ENCODE measurements around the gene BUB1B. TPM values are rescaled to one million over a fixed set of nuclear protein-coding genes. Genes with fewer than 3 reads are reported as not detected.

Gene BUB1B
- polyA plus RNA-seq, 1 donor (not counting 4 experiments of a cell fraction or from before 2014, with no cell fraction given) = 19.7 TPM

DNA sequence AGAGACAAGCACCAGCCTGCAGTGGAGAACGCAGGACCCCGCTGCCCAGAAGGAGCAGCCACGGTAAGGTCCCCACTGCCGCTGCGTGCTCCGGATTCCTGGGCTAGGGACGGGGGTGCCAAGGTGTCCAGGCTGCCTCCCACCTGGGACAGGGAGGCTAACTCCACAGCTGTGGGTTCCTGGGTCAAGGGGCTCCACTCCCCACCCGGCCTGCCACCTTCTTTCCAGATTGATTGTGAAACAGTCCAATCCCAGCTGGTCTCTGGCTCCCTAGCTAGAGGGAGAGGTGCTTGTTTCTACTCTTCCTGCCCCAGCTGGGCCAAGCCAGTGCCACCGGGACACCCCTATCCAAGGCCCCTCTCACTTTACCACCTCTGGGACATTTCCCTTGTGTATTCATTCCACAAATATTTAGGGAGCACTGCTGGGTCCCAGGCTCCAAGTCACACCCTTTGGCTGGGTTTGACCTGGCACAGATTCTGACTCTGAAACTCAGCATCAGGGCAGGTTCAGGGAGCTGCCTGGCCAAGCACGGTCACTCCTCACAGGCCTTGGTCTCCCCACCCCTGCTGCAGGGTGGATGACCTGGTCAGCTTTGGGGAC lies 79.9 kb downstream of the BUB1B start:
- no peaks in the 10 kb centered on the region for H4K20me1 ChIP-seq (ENCODE audit: control insufficient read depth, extremely low read depth, insufficient read depth, low read length)
- H3K27ac ChIP-seq (ENCODE audit: control insufficient read depth, insufficient read depth, low read length) = peak overlapping the region; percentile 91
- TF ChIP-seq, protein P1, sequence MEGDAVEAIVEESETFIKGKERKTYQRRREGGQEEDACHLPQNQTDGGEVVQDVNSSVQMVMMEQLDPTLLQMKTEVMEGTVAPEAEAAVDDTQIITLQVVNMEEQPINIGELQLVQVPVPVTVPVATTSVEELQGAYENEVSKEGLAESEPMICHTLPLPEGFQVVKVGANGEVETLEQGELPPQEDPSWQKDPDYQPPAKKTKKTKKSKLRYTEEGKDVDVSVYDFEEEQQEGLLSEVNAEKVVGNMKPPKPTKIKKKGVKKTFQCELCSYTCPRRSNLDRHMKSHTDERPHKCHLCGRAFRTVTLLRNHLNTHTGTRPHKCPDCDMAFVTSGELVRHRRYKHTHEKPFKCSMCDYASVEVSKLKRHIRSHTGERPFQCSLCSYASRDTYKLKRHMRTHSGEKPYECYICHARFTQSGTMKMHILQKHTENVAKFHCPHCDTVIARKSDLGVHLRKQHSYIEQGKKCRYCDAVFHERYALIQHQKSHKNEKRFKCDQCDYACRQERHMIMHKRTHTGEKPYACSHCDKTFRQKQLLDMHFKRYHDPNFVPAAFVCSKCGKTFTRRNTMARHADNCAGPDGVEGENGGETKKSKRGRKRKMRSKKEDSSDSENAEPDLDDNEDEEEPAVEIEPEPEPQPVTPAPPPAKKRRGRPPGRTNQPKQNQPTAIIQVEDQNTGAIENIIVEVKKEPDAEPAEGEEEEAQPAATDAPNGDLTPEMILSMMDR (optimal IDR thresholded peaks at IDR 0.05 in 1 of 3, IDR thresholded peaks at IDR 0.05 in 1 of 3, conservative IDR thresholded peaks at IDR 0.05 in 1 of 3; ENCODE audit: extremely low read depth in 1 of 3, insufficient read depth in 2 of 3, low read length in 3 of 3) = no peak
- TF ChIP-seq EZH2 (IDR thresholded peaks at IDR 0.05; ENCODE audit: low read length) = no peak
- no peaks in the 10 kb centered on the region for H3K36me3 ChIP-seq (ENCODE audit: control insufficient read depth in 2 of 2, extremely low read depth in 1 of 2, insufficient read depth in 2 of 2, low read length in 2 of 2)
- peak overlapping the region; percentile 53 to 85 (median 81) for H3K4me3 ChIP-seq (ENCODE audit: control insufficient read depth in 2 of 3, extremely low read depth in 1 of 3, insufficient read depth in 2 of 3, low read depth in 1 of 3, low read length in 3 of 3)
- no peaks in the 10 kb centered on the region for H3K27me3 ChIP-seq (ENCODE audit: control insufficient read depth, extremely low read depth, insufficient read depth, low read length)
- H2AFZ ChIP-seq (ENCODE audit: control insufficient read depth, low read length) = peak overlapping the region; percentile 1
- H3K4me2 ChIP-seq (ENCODE audit: control insufficient read depth, extremely low read depth, insufficient read depth, low read depth, low read length) = peak overlapping the region; percentile 98
- H3K9me1 ChIP-seq (ENCODE audit: control insufficient read depth, extremely low read depth, insufficient read depth, low read length) = peaks cover 8% of the 10 kb centered on the region
- no peaks in the 10 kb centered on the region for H3K9me3 ChIP-seq (ENCODE audit: control insufficient read depth, low read depth, low read length)
- peak overlapping the region; percentile 86 for H3K9ac ChIP-seq (ENCODE audit: control insufficient read depth, extremely low read depth, insufficient read depth, low read length)
- dilution Hi-C loops (cut with MboI; ENCODE audit: extremely low pct_ligation_motif_present, low sequenced_read_pairs) = no loop called here
- DNase-seq (ENCODE audit: low read depth, low spot score) = no peak
- FAIRE-seq = peak; percentile 71
- H3K79me2 ChIP-seq (ENCODE audit: control insufficient read depth, insufficient read depth, low read length) = peaks cover 10% of the 10 kb centered on the region
- H3K4me1 ChIP-seq (ENCODE audit: control insufficient read depth, extremely low read depth, insufficient read depth, low read length) = peaks cover 63% of the 10 kb centered on the region

DNA sequence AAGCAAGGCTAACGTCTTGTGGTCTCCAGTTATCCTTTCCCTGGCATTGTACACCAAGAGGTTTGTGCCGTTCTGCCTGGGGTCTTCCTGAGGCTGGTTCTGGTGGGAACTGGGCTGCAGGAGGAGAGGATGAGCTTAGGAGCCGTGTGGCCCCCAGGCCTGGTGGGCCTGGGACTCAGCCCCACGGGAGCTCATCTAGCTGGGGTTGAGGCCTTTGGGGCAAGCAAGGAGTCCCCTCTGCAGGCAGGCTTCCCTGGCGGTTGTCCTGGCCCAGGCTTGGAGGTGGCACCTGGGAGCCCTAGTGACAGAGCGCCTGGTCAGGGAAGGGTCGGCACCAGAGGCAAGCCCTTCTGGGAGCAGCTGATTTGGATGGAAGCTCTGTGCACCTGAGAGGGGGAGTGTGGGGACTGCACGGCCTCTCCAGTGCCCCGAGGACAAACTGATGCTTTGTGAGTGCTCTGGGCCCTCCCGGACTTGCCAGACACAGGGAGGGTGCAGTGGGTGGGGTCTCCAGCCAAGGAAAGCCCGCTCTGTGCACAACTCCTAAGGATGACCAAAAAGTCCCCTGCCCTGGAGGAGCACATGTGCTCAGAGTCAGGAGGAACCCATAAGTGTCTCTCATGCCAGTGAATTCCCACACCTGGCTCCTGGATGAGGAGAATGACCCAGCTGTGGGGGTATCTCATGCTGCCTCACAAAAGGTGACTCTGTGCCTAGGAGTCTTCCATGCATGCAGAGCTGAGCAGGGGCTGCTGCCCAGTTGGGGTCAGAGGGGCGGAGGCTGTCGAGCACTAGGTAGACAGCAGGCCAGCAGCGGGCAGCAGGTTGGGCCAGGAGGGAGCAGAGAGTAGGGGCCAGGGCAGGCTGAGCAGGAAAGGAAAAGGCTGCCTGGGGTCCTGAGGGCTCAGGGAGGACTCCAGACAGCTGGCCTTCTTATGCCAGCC lies 80.7 kb downstream of the BUB1B start:
- no peaks in the 10 kb centered on the region for H3K9me3 ChIP-seq (ENCODE audit: control insufficient read depth, low read depth, low read length)
- no peaks in the 10 kb centered on the region for H3K27me3 ChIP-seq (ENCODE audit: control insufficient read depth, extremely low read depth, insufficient read depth, low read length)
- peak overlapping the region; percentile 86 for H3K9ac ChIP-seq (ENCODE audit: control insufficient read depth, extremely low read depth, insufficient read depth, low read length)
- H3K79me2 ChIP-seq (ENCODE audit: control insufficient read depth, insufficient read depth, low read length) = peaks cover 10% of the 10 kb centered on the region
- dilution Hi-C loops (cut with MboI; ENCODE audit: extremely low pct_ligation_motif_present, low sequenced_read_pairs) = no loop called here
- peak overlapping the region; percentile 53 to 85 (median 81) for H3K4me3 ChIP-seq (ENCODE audit: control insufficient read depth in 2 of 3, extremely low read depth in 1 of 3, insufficient read depth in 2 of 3, low read depth in 1 of 3, low read length in 3 of 3)
- TF ChIP-seq EZH2 (IDR thresholded peaks at IDR 0.05; ENCODE audit: low read length) = no peak
- DNase-seq (ENCODE audit: low read depth, low spot score) (no peak), FAIRE-seq (no peak)
- H2AFZ ChIP-seq (ENCODE audit: control insufficient read depth, low read length) = no peak overlapping the region
- no peaks in the 10 kb centered on the region for H4K20me1 ChIP-seq (ENCODE audit: control insufficient read depth, extremely low read depth, insufficient read depth, low read length)
- peak overlapping the region; percentile 98 for H3K4me2 ChIP-seq (ENCODE audit: control insufficient read depth, extremely low read depth, insufficient read depth, low read depth, low read length)
- peaks cover 8% of the 10 kb centered on the region for H3K9me1 ChIP-seq (ENCODE audit: control insufficient read depth, extremely low read depth, insufficient read depth, low read length)
- peaks cover 71% of the 10 kb centered on the region for H3K4me1 ChIP-seq (ENCODE audit: control insufficient read depth, extremely low read depth, insufficient read depth, low read length)
- peak overlapping the region; percentile 91 for H3K27ac ChIP-seq (ENCODE audit: control insufficient read depth, insufficient read depth, low read length)
- no peaks in the 10 kb centered on the region for H3K36me3 ChIP-seq (ENCODE audit: control insufficient read depth in 2 of 2, extremely low read depth in 1 of 2, insufficient read depth in 2 of 2, low read length in 2 of 2)

Measured in keratinocyte (primary cell).